Astrocyte (in vitro differentiated cells and primary cell): ENCODE data around the gene PIGX.

ENCODE experiments used
- EZH2 ChIP-seq: IDR thresholded peaks from 2 replicates; pipeline ENCODE4 v1.6.1; 2012; ENCODE audit warnings: mild to moderate bottlenecking, low read length, inconsistent platforms; ENCODE audit not compliant: insufficient read depth
- TF ChIP-seq, protein P1 (sequence below): IDR thresholded peaks from 2 replicates; pipeline ENCODE4 v1.5.1; 2011; ENCODE audit warnings: low read depth, mild to moderate bottlenecking, inconsistent platforms, low read length, moderate library complexity; ENCODE audit not compliant: insufficient read depth

- TF ChIP-seq, protein P1, sequence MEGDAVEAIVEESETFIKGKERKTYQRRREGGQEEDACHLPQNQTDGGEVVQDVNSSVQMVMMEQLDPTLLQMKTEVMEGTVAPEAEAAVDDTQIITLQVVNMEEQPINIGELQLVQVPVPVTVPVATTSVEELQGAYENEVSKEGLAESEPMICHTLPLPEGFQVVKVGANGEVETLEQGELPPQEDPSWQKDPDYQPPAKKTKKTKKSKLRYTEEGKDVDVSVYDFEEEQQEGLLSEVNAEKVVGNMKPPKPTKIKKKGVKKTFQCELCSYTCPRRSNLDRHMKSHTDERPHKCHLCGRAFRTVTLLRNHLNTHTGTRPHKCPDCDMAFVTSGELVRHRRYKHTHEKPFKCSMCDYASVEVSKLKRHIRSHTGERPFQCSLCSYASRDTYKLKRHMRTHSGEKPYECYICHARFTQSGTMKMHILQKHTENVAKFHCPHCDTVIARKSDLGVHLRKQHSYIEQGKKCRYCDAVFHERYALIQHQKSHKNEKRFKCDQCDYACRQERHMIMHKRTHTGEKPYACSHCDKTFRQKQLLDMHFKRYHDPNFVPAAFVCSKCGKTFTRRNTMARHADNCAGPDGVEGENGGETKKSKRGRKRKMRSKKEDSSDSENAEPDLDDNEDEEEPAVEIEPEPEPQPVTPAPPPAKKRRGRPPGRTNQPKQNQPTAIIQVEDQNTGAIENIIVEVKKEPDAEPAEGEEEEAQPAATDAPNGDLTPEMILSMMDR: no peak
- TF ChIP-seq EZH2: no peak
Observed at GRCh38 chr3:196707566-196707965, 4.6 kb upstream of the PIGX start.
